ENCODE data around the gene VAMP2.

DNA sequence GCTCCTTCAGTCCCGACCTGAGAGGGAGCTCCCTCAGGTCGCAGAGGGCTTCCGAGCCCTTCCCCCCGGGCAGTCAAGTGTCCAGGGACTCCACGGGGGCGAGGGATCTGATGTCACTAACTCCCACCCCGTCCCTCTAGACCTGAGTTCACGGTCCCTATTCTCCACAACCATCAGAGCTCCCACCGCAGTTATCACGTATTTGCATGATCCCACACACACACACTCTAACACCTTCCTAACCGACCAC, 6.8 kb downstream of the VAMP2 start:
- TF ChIP-seq CTCF (IDR thresholded peaks at IDR 0.05 in 2 of 3, conservative IDR thresholded peaks at IDR 0.05 in 1 of 3; ENCODE audit: insufficient read depth in 2 of 3, low read depth in 1 of 3, low read length in 3 of 3) (no peak), PYGO2 (tag; IDR thresholded peaks at IDR 0.05) (no peak), ZNF174 (CRISPR knock-in tag; IDR thresholded peaks at IDR 0.05) (no peak), ZNF778 (CRISPR knock-in tag; IDR thresholded peaks at IDR 0.05) (no peak)
- TF ChIP-seq, protein P1, sequence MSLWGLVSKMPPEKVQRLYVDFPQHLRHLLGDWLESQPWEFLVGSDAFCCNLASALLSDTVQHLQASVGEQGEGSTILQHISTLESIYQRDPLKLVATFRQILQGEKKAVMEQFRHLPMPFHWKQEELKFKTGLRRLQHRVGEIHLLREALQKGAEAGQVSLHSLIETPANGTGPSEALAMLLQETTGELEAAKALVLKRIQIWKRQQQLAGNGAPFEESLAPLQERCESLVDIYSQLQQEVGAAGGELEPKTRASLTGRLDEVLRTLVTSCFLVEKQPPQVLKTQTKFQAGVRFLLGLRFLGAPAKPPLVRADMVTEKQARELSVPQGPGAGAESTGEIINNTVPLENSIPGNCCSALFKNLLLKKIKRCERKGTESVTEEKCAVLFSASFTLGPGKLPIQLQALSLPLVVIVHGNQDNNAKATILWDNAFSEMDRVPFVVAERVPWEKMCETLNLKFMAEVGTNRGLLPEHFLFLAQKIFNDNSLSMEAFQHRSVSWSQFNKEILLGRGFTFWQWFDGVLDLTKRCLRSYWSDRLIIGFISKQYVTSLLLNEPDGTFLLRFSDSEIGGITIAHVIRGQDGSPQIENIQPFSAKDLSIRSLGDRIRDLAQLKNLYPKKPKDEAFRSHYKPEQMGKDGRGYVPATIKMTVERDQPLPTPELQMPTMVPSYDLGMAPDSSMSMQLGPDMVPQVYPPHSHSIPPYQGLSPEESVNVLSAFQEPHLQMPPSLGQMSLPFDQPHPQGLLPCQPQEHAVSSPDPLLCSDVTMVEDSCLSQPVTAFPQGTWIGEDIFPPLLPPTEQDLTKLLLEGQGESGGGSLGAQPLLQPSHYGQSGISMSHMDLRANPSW (CRISPR knock-in tag; IDR thresholded peaks at IDR 0.05), result no peak
